Measurements from ENCODE around the gene MATN4. TPM values are rescaled to one million over a fixed set of nuclear protein-coding genes. Genes with fewer than 3 reads are reported as not detected.

Gene MATN4
- polyA plus RNA-seq, 1 donor from 2014 or later: not detected

GRCh38 chr20:45345104-45345936 is 37.2 kb upstream of the MATN4 start:
- Histone ChIP-seq H3K9me3 (ENCODE audit: low read length) (no peaks in the 10 kb centered on the region), H3K36me3 (ENCODE audit: insufficient read depth, low read length) (no peaks in the 10 kb centered on the region), H3K9ac (ENCODE audit: low read length) (no peak overlapping the region), H3K27me3 (ENCODE audit: insufficient read depth, low read depth, low read length) (peaks cover 15% of the 10 kb centered on the region), H3K9me2 (ENCODE audit: insufficient read depth, low read length) (no peaks in the 10 kb centered on the region), H3K4me3 (ENCODE audit: low read length) (no peak overlapping the region), H3K79me2 (replicated peaks; ENCODE audit: insufficient read depth, low read length) (no peaks in the 10 kb centered on the region), H2AFZ (ENCODE audit: low read depth, low read length) (no peak overlapping the region), H4K20me1 (ENCODE audit: insufficient read depth) (no peaks in the 10 kb centered on the region), H3F3A (ENCODE audit: insufficient read depth, low read length, poor library complexity, severe bottlenecking) (no peaks in the 10 kb centered on the region), H3K4me2 (ENCODE audit: low read length) (no peak overlapping the region), H3K27ac (ENCODE audit: low read length) (no peak overlapping the region)
- TF ChIP-seq SMC3 (conservative IDR thresholded peaks at IDR 0.05; ENCODE audit: poor library complexity): no peak
- TF ChIP-seq EP300 (conservative IDR thresholded peaks at IDR 0.05; ENCODE audit: poor library complexity, severe bottlenecking): no peak
- TF ChIP-seq POLR2AphosphoS5 (IDR thresholded peaks at IDR 0.05): no peak
- no peak for TF ChIP-seq EZH2 (IDR thresholded peaks at IDR 0.05; ENCODE audit: borderline replicate concordance, insufficient read depth, low read length, poor library complexity, severe bottlenecking)
- TF ChIP-seq REST (IDR thresholded peaks at IDR 0.05; ENCODE audit: borderline replicate concordance): no peak
- TF ChIP-seq TAF1 (IDR thresholded peaks at IDR 0.05; ENCODE audit: low read depth): no peak
- TF ChIP-seq MXI1 (conservative IDR thresholded peaks at IDR 0.05; ENCODE audit: poor library complexity, severe bottlenecking): no peak
- no peak for TF ChIP-seq CTCF (IDR thresholded peaks at IDR 0.05; ENCODE audit: poor library complexity, severe bottlenecking)
- no peak for TF ChIP-seq RAD21 (conservative IDR thresholded peaks at IDR 0.05)

- Histone ChIP-seq H3K9me2 (ENCODE audit: insufficient read depth, low read length) (no peaks in the 10 kb centered on the region), H3K79me2 (replicated peaks; ENCODE audit: insufficient read depth, low read length) (no peaks in the 10 kb centered on the region), H2AFZ (ENCODE audit: low read depth, low read length) (no peak overlapping the region), H3K27me3 (ENCODE audit: insufficient read depth, low read depth, low read length) (peaks cover 15% of the 10 kb centered on the region), H3K27ac (ENCODE audit: low read length) (no peak overlapping the region), H3K36me3 (ENCODE audit: insufficient read depth, low read length) (no peaks in the 10 kb centered on the region), H3F3A (ENCODE audit: insufficient read depth, low read length, poor library complexity, severe bottlenecking) (no peaks in the 10 kb centered on the region), H3K9me3 (ENCODE audit: low read length) (no peaks in the 10 kb centered on the region), H3K4me2 (ENCODE audit: low read length) (no peak overlapping the region), H3K9ac (ENCODE audit: low read length) (no peak overlapping the region), H4K20me1 (ENCODE audit: insufficient read depth) (no peaks in the 10 kb centered on the region), H3K4me3 (ENCODE audit: low read length) (no peak overlapping the region)
- TF ChIP-seq RAD21 (conservative IDR thresholded peaks at IDR 0.05) (no peak), EP300 (conservative IDR thresholded peaks at IDR 0.05; ENCODE audit: poor library complexity, severe bottlenecking) (no peak), POLR2AphosphoS5 (IDR thresholded peaks at IDR 0.05) (no peak), EZH2 (IDR thresholded peaks at IDR 0.05; ENCODE audit: borderline replicate concordance, insufficient read depth, low read length, poor library complexity, severe bottlenecking) (no peak), MXI1 (conservative IDR thresholded peaks at IDR 0.05; ENCODE audit: poor library complexity, severe bottlenecking) (no peak), TAF1 (IDR thresholded peaks at IDR 0.05; ENCODE audit: low read depth) (no peak)
These were observed 36.2 kb upstream of the MATN4 start for GRCh38 chr20:45344168-45344860.
